MM.1S (cell line): ENCODE results near the gene SLC44A5.

Experiments
- DNase-seq: peaks from one replicate; pipeline ENCODE4 v3.0.0-alpha.2; 2015
- H2AFZ ChIP-seq: fragments of 300-600 bp; sonication (generic); 2 replicates; pipeline ENCODE4 v1.6.0; 2016; ENCODE audit warnings: antibody characterized with exemption, low read length
- H3F3A ChIP-seq: fragments of 300-600 bp; sonication (generic); 2 replicates; pipeline ENCODE4 v1.6.1; 2016; ENCODE audit warnings: mild to moderate bottlenecking, antibody characterized with exemption, low read length, moderate library complexity, mixed read lengths; ENCODE audit not compliant: insufficient read depth
- H3K27ac ChIP-seq: fragments of 300-600 bp; sonication (generic); 2 replicates; pipeline ENCODE4 v1.5.1; 2016; ENCODE audit warnings: mild to moderate bottlenecking, low read length
- H3K27me3 ChIP-seq: fragments of 300-600 bp; sonication (generic); replicated peaks from 2 replicates; pipeline ENCODE4 v1.6.0; 2016; ENCODE audit warnings: low read length; ENCODE audit not compliant: insufficient read depth
- H3K36me3 ChIP-seq: fragments of 300-600 bp; sonication (generic); replicated peaks from 2 replicates; pipeline ENCODE4 v1.6.1; 2016; ENCODE audit warnings: mild to moderate bottlenecking, low read length, mixed read lengths; ENCODE audit not compliant: insufficient read depth
- H3K4me1 ChIP-seq: fragments of 300-600 bp; sonication (generic); 2 replicates; pipeline ENCODE4 v1.6.1; 2016; ENCODE audit warnings: low read length, mixed read lengths
- H3K4me2 ChIP-seq: fragments of 300-600 bp; sonication (generic); 2 replicates; pipeline ENCODE4 v1.6.0; 2016; ENCODE audit warnings: low read depth, low read length
- H3K4me3 ChIP-seq: fragments of 300-600 bp; sonication (generic); 2 replicates; pipeline ENCODE4 v1.5.1; 2016; ENCODE audit warnings: low read length, mixed read lengths
- H3K79me2 ChIP-seq: fragments of 300-600 bp; sonication (generic); 2 replicates; pipeline ENCODE4 v1.6.1; 2016; ENCODE audit warnings: mixed run types, low read length, mixed read lengths
- H3K9ac ChIP-seq: fragments of 300-600 bp; sonication (generic); 2 replicates; pipeline ENCODE4 v1.6.1; 2016; ENCODE audit warnings: low read length, mixed read lengths
- H3K9me2 ChIP-seq: fragments of 300-600 bp; sonication (generic); replicated peaks from 2 replicates; pipeline ENCODE4 v1.6.1; 2016; ENCODE audit warnings: mild to moderate bottlenecking, low read length, mixed read lengths; ENCODE audit not compliant: insufficient read depth
- H3K9me3 ChIP-seq: fragments of 300-600 bp; sonication (generic); replicated peaks from 2 replicates; pipeline ENCODE4 v1.6.1; 2016; ENCODE audit warnings: mild to moderate bottlenecking, low read length, mixed read lengths; ENCODE audit not compliant: insufficient read depth
- H4K20me1 ChIP-seq: fragments of 300-600 bp; sonication (generic); 2 replicates; pipeline ENCODE4 v1.6.1; 2016; ENCODE audit warnings: mild to moderate bottlenecking, low read length, moderate library complexity, mixed read lengths; ENCODE audit not compliant: insufficient read depth
- EZH2 ChIP-seq: fragments of 300-600 bp; sonication (generic); optimal IDR thresholded peaks from 2 replicates; pipeline ENCODE3; 2017; ENCODE audit warnings: low read depth, mild to moderate bottlenecking, antibody characterized with exemption, low read length, mixed read lengths
- EZH2phosphoT487 ChIP-seq: fragments of 300-600 bp; sonication (generic); IDR thresholded peaks from 2 replicates; pipeline ENCODE4 v1.6.1; 2018; ENCODE audit warnings: antibody characterized with exemption, low read length
- TF ChIP-seq, protein P1 (sequence below): fragments of 300-600 bp; sonication (generic); IDR thresholded peaks from 2 replicates; pipeline ENCODE4 v1.5.1; 2016; ENCODE audit warnings: antibody characterized with exemption, low read length, mixed read lengths

The SLC44A5 gene

GRCh38 chr1:75165264-75165663, 445.6 kb downstream of the SLC44A5 start:
- H3K36me3 ChIP-seq, result no peaks in the 10 kb centered on the region
- H3K27ac ChIP-seq, result no peak overlapping the region
- H3K4me3 ChIP-seq, result no peak overlapping the region
- no peaks in the 10 kb centered on the region for H3K9me2 ChIP-seq
- no peak overlapping the region for H3K4me2 ChIP-seq
- no peaks in the 10 kb centered on the region for H3K9me3 ChIP-seq
- TF ChIP-seq, protein P1, sequence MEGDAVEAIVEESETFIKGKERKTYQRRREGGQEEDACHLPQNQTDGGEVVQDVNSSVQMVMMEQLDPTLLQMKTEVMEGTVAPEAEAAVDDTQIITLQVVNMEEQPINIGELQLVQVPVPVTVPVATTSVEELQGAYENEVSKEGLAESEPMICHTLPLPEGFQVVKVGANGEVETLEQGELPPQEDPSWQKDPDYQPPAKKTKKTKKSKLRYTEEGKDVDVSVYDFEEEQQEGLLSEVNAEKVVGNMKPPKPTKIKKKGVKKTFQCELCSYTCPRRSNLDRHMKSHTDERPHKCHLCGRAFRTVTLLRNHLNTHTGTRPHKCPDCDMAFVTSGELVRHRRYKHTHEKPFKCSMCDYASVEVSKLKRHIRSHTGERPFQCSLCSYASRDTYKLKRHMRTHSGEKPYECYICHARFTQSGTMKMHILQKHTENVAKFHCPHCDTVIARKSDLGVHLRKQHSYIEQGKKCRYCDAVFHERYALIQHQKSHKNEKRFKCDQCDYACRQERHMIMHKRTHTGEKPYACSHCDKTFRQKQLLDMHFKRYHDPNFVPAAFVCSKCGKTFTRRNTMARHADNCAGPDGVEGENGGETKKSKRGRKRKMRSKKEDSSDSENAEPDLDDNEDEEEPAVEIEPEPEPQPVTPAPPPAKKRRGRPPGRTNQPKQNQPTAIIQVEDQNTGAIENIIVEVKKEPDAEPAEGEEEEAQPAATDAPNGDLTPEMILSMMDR, result no peak
- TF ChIP-seq EZH2 (no peak), EZH2phosphoT487 (no peak)
- H3K27me3 ChIP-seq, result no peaks in the 10 kb centered on the region
- no peak for DNase-seq
- H3F3A ChIP-seq, result no peaks in the 10 kb centered on the region
- H3K9ac ChIP-seq, result no peak overlapping the region
- H4K20me1 ChIP-seq, result no peaks in the 10 kb centered on the region
- H2AFZ ChIP-seq, result no peak overlapping the region
- no peaks in the 10 kb centered on the region; the same call in 1 of the 2 replicates for H3K79me2 ChIP-seq
- H3K4me1 ChIP-seq, result 0 out of 2 replicates have a peak, but pooled peaks cover 3% of the 10 kb centered on the region

DNA sequence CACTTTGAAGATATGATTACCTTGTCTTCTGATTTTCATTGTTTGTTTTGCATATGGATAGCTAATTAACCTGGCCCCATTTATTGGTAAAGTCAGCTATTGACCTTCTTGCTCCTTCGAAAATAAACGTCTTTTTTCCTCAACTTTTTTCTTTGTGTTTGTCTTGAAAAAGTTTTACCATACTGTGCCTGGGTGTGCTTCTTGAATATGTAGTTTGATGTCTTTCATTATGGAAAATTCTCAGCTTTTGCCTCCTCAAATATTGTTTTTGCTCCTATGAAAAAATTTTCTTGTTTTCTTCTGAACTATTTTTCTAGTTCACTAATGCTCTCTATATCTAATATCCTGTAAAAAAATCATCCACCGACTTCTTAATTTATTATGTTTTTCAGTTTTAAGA, 451.8 kb downstream of the SLC44A5 start:
- Histone ChIP-seq H3F3A (no peaks in the 10 kb centered on the region), H3K9me2 (no peaks in the 10 kb centered on the region), H2AFZ (no peak overlapping the region), H3K9me3 (no peaks in the 10 kb centered on the region), H3K4me2 (no peak overlapping the region), H3K4me1 (0 out of 2 replicates have a peak, but pooled peaks cover 3% of the 10 kb centered on the region), H3K27me3 (no peaks in the 10 kb centered on the region), H4K20me1 (no peaks in the 10 kb centered on the region), H3K4me3 (no peak overlapping the region), H3K9ac (no peak overlapping the region), H3K27ac (no peak overlapping the region), H3K36me3 (no peaks in the 10 kb centered on the region), H3K79me2 (peaks cover 25% of the 10 kb centered on the region)
- no peak for TF ChIP-seq EZH2phosphoT487
- TF ChIP-seq, protein P1, result no peak
- no peak for TF ChIP-seq EZH2
- DNase-seq, result no peak
